HG02571 (cell line): ENCODE measurements around the gene UBE2L3.
"Not testable (repeated sequence)": the region's sequence is repeated elsewhere in the genome, so short reads cannot be mapped to it uniquely, and the experiment has no call there.

Source experiments
- ATAC-seq: cut with Tn5 transposase; IDR thresholded peaks from one replicate; pipeline ENCODE4 v1.9.1; 2021; ENCODE audit warnings: mild to moderate bottlenecking, moderate library complexity; ENCODE audit not compliant: unreplicated experiment

UBE2L3 gene

GRCh38 chr22:21570398-21570797 is 2.9 kb downstream of the UBE2L3 start:
- ATAC-seq: no peak

GRCh38 chr22:21571679-21572078 is 4.2 kb downstream of the UBE2L3 start:
- no peak for ATAC-seq

GRCh38 chr22:21573293-21573734 is 5.8 kb downstream of the UBE2L3 start:
- ATAC-seq: no peak

GRCh38 chr22:21573750-21574494 is 6.4 kb downstream of the UBE2L3 start:
- no peak for ATAC-seq

GRCh38 chr22:21579474-21579851 is 11.9 kb downstream of the UBE2L3 start:
- no peak for ATAC-seq

GRCh38 chr22:21580623-21581007 is 13.1 kb downstream of the UBE2L3 start:
- not testable (repeated sequence) for ATAC-seq

- ATAC-seq: not testable (repeated sequence)
Observed at GRCh38 chr22:21581009-21581713, 13.6 kb downstream of the UBE2L3 start.

- ATAC-seq: no peak
Observed at GRCh38 chr22:21582801-21583740, 15.6 kb downstream of the UBE2L3 start.

GRCh38 chr22:21585389-21585788 is 17.9 kb downstream of the UBE2L3 start:
- ATAC-seq: no peak

GRCh38 chr22:21587803-21588611 is 20.5 kb downstream of the UBE2L3 start:
- peak; percentile 85 for ATAC-seq

GRCh38 chr22:21589396-21589795 is 21.9 kb downstream of the UBE2L3 start:
- ATAC-seq: no peak

- ATAC-seq: no peak
Observed at GRCh38 chr22:21590809-21591641, 23.5 kb downstream of the UBE2L3 start.

GRCh38 chr22:21591695-21592094 is 24.2 kb downstream of the UBE2L3 start:
- no peak for ATAC-seq

GRCh38 chr22:21592422-21592821 is 24.9 kb downstream of the UBE2L3 start:
- ATAC-seq: no peak

- no peak for ATAC-seq
Observed at GRCh38 chr22:21593406-21594232, 26.1 kb downstream of the UBE2L3 start.

GRCh38 chr22:21594865-21595452 is 27.4 kb downstream of the UBE2L3 start:
- no peak for ATAC-seq

GRCh38 chr22:21596356-21597135 is 29.0 kb downstream of the UBE2L3 start:
- not testable (repeated sequence) for ATAC-seq
